NCI-H128 (cell line): Measurements from ENCODE around the gene MEIOSIN.
"Not testable (repeated sequence)": the region's sequence is repeated elsewhere in the genome, so short reads cannot be mapped to it uniquely, and the experiment has no call there.

Experiments
- DNase-seq: peaks from one replicate; lab custom pipeline; 2025; ENCODE audit not compliant: unreplicated experiment; lab: John Stamatoyannopoulos, UW

The MEIOSIN gene

DNA sequence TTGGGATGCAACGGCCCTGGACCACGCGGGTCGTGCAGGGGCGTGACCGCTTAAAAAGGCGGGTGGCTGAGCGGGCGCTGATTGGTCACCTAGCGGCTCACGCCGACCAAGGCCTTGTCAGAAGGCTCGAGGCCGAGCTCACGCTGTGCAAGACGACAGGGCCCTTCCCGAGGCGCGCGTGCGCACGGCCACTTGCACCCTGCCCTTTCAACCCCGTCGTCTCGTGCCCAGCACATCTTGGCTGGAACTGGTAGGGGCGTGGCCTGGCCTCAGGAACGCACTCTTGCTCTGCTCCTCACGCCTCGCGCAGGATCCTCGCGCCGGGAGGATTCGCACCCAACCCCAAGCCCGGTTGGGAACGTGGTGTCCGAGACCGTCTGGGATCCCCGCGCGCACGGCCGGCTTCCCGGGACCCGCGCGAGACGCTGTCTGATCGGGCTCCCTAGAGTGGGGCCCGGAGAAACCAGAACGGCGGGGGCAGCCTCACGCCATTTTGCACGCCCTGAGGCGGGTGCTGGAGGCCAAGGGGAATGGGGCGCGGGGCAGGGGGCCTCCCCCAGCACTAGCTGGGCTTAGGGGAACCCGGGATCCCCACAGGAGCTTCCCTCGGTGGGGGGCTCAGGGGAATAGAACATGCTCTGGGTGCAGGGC, at the start of gene MEIOSIN:
Gene MEIOSIN (plus strand): TSS at position 280 of the 651 bp plus-strand sequence. CDS start 1,938 bp downstream, outside the sequence.
- no peak for DNase-seq

GRCh38 chr19:45685045-45685444, 48.2 kb upstream of the MEIOSIN start:
- not testable (repeated sequence) for DNase-seq

DNA sequence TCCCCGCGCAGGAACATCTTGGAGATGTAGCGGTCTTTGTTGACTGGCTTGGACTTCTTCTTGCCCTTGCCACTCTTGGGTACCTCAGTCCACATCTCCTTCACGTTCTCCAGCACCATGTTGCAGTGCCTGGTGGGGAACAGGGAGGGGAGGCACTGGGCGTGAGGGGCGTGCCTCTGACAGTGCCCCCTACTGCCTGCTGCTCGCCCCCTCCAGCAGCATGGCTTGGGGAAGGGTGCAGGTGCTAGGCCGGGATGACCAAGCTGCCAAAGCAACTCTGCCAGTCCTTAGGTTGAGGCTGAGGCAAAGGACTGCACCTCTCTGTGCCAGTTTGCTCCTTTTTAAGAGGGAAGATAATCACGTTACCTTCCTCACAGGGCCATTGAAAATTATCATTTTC, 45.6 kb upstream of the MEIOSIN start:
- no peak for DNase-seq

DNA sequence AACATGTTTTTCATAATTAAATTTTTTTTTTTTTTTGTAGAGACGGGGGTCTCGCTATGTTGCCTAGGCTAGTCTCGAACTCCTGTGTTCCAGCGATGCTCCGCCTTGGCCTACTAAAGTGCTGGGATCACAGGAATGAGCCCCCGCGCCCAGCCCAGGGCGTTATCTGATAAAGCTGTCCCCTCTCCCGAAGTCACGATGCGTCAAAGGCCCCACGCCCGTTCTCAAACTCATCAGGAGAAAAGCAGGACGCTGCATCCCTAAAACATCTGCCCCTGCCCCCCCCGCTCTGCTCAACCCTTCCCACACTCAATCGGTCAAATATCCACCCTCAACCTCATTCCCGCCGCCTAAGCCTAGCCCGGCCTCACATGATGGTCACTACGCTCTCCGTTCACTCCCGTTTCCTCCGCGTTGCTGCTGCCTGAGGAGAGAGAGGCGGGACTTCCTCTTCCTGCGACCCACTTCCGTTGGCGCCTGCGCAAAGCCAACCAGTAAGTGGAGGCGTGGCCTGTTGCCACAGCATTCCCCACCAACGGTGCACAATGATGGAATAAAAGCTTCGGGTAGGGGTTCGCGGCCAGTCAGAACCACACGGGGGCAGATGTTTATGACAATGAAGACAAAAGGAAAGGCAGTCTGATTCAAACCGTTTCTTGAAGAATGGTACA, 41.6 kb upstream of the MEIOSIN start, which contains the start of gene SNRPD2:
Gene SNRPD2 (minus strand): TSS at position 438 of the 671 bp plus-strand sequence. CDS start 65 bp downstream, at position 373.
- DNase-seq = peak; percentile 95

GRCh38 chr19:45692187-45693105, 40.8 kb upstream of the MEIOSIN start, which contains the start of gene QPCTL:
TSS of gene QPCTL (plus strand) at chr19:45692666. CDS start at chr19:45692704, 38 bp downstream.
- peak; percentile 98 for DNase-seq

DNA sequence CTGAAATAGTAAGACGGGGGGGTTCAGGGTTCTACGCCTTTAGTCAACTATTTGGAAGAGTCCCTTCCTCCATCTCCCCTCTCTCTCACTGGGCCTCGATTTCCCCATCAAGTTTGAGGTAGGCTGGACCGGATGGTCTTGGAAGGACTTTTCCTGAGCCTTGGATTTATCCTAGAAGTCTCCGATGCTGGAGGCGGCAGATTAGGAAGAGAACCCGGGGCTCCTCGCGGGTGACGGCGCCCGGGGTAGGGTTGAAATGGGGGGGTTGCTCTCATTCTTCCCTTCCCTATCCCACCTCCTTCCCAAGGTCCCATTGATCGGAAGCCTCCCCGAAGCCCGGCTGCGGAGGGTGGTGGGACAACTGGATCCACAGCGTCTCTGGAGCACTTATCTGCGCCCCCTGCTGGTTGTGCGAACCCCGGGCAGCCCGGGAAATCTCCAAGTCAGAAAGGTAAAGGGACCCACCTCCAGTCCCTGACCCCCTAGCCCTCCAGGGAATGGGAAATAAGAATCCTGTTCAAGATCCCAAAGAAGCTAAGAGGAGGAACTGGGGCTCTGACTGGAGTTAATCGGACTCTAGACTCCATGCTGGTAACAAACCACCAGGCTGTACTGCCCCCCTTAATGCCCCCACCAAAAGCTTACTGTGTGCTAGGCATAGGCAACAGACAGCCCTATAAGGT, 40.0 kb upstream of the MEIOSIN start:
- DNase-seq = peak; percentile 49

- DNase-seq = no peak
Observed at GRCh38 chr19:45701676-45702075, 31.6 kb upstream of the MEIOSIN start.

GRCh38 chr19:45705115-45705514, 28.1 kb upstream of the MEIOSIN start:
- no peak for DNase-seq

GRCh38 chr19:45705710-45706415, 27.4 kb upstream of the MEIOSIN start:
- no peak for DNase-seq

- DNase-seq = no peak
Observed at GRCh38 chr19:45710356-45711130, 22.7 kb upstream of the MEIOSIN start.

GRCh38 chr19:45711851-45712698, 21.2 kb upstream of the MEIOSIN start:
- DNase-seq = no peak

DNA sequence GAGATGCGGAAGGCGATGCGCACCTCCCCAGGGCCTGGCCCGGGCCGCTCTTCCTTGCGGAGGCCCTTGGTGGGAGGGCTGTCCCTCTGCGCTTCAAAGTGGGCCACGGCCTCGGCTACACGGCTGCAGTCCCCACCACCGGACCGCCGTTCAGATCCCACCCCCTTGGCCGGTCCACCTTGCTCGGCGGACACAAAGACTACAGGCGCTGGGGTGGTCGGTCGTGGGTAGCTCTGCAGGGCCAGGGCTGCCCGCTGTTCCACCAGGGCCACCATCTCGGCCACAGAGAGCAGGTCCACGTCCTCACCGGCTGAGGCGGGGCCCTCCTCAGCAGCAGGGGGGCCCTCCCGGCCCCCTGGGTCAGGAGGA, 20.6 kb upstream of the MEIOSIN start:
- DNase-seq = no peak

DNA sequence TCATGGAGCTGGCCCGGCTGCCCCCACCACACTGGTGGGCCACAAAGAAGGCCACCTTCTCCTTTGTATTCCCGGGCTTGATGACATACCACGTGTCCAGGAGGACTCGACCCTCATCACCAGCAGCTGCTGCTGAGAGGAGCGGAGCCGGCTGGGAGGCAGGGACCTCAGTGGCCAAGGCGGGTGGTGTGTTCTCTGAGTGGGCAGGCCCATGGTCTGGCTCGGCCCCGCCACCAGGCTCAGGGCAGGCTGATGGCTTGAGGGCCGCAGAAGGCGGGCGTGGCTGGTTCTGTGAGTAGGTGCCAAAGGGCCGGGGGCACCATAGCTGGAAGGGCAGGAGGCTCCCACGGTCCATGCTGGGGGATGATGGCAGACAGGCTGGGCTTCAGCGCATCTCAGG, 20.1 kb upstream of the MEIOSIN start:
- no peak for DNase-seq

DNA sequence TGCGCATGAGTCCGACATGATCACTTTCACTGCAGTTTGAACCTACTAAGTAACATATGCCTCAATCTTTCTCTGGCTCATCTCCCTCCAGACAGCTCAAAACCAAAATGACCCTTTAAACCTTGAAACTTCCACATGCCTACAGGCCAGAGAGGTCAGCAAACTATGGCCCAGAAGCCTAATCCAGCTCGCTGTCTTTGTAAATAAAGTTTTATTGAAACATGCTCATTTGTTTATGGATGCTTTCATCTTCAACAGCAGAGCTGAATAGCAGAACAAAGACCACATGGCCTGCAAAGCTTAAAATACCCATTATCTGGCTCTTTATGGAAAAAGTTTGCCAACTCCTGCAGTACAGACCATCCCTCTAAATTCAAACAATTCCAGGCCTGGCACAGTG, 18.1 kb upstream of the MEIOSIN start:
- DNase-seq = no peak

DNA sequence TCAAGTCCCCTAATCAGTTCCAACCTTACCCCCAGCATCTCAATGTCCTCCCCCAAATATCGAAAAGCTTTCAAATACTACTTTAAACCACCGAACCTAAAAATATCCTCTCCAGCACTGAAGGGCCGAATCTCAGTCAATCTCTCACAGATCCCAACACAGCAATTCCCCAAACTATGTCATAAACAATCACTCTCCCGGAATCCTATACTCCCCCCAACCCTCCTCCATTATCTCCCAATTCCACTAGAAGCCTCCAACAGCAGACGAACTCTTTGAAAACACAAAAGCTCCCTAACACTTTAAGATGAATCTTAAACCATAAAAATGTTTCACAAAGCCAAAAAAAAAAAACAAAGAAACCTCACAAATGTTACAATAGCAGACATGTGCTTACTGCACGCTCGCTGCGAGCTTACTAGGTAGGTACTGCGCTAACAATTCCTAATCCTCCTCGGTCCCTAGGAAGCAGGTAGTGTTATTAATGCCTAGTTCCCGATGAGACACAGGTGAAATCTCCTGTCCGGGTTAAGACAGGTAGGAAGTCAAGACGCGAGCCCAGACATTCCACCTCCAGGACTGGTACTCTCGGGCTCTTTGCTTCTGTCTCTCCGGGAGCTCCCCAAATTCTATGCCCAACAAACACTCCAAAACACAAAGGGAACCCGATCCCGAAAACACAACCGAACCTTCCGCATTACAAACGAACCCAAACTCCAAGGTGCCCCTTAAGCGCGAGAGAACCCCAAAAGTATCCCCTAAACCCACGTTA, 16.7 kb upstream of the MEIOSIN start:
- no peak for DNase-seq

DNA sequence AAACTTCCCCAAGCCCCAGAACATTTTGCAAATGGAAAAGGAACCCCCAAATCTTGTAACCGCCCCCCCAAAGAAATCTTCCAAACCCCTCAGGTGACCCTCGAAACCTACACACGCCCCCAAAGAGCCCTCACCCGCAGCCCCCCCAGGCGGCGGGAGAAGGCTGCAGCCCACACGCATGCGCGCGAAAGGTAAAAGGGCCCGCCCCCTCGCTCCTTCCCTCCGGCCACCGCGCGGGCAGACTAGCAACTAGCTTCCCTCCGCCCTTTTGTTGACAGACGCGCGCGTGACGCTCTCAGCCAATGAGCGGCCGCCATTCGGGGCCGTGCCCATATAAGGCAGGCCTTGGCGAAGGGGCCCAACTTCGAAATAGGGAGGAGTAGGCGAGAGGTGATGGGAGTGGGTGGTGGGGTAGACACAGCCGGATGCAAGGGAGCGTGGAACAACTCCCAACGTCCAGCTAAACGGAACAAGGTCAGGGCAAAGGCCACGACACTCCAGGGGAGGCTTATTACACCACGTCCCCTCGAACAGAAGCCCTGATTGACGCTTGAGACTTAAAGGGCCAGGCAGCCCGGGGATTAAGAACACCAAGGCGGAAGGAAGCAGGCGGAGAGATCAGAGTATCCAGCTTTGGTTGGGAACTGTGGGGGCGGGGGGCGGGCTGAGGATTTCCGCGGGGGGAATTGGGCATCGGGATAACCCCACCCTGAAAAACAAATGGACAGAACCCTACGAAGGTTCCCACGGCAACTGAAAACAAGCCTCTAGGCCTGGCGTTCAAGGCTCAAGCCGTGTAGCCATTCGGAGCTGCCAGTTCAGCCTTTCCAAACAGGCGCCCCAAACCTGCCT, 15.9 kb upstream of the MEIOSIN start:
- peak; percentile 98 for DNase-seq
